Suprapubic skin (tissue), 4 donors: Measurements from ENCODE around the gene ADCK2. TPM values are rescaled to one million over a fixed set of nuclear protein-coding genes. Genes with fewer than 3 reads are reported as not detected.

Experiments
- DNase-seq, 2 donors: peaks; one replicate each; pipeline ENCODE4 v3.0.0-alpha.2; 2019; ENCODE audit warnings: low spot score in 2 of 2
- H3K27ac ChIP-seq: fragments of 200-600 bp; sonication (generic); one replicate; pipeline ENCODE4 v1.5.1; 2019
- H3K27me3 ChIP-seq: fragments of 200-600 bp; sonication (generic); one replicate; pipeline ENCODE4 v1.5.1; 2019
- H3K36me3 ChIP-seq: fragments of 200-600 bp; sonication (generic); one replicate; pipeline ENCODE4 v1.5.1; 2019
- H3K4me1 ChIP-seq: fragments of 200-600 bp; sonication (generic); one replicate; pipeline ENCODE4 v1.5.1; 2019
- H3K4me3 ChIP-seq: fragments of 200-600 bp; sonication (generic); one replicate; pipeline ENCODE4 v1.5.1; 2019; ENCODE audit warnings: mild to moderate bottlenecking
- H3K9me3 ChIP-seq: fragments of 200-600 bp; sonication (generic); one replicate; pipeline ENCODE4 v1.5.1; 2019
- CTCF ChIP-seq, 2 donors: fragments of 200-600 bp in 1 of 2; fragments of 450-650 bp in 1 of 2; sonication (generic) in 1 of 2; IDR thresholded peaks; one replicate each; pipeline ENCODE4 v1.5.1; 2016 to 2019; ENCODE audit warnings: antibody characterized with exemption in 2 of 2, mild to moderate bottlenecking in 1 of 2, moderate library complexity in 1 of 2
- EP300 ChIP-seq: sonication (generic); formaldehyde crosslinking; IDR thresholded peaks from one replicate; pipeline ENCODE4 v1.6.1; 2017; ENCODE audit warnings: antibody characterized with exemption
- POLR2A ChIP-seq, 2 donors: fragments of 450-650 bp; IDR thresholded peaks; one replicate each; pipeline ENCODE4 v1.6.1; 2017; ENCODE audit warnings: antibody characterized with exemption in 2 of 2, mild to moderate bottlenecking in 2 of 2, moderate library complexity in 2 of 2
- POLR2AphosphoS5 ChIP-seq, 3 donors: sonication (generic); formaldehyde crosslinking; IDR thresholded peaks; one replicate each; pipeline ENCODE4 v1.6.1; 2017; ENCODE audit warnings: antibody characterized with exemption in 3 of 3
- WGBS: methylation state at CpG from one replicate; pipeline ENCODE4 v1.1.5; 2018; 5-methylcytosine and 5-hydroxymethylcytosine counted together
- total RNA-seq, 4 donors: library from RNA; depleted of rRNA; stranded (reverse); fragments of >200 nt; gene quantifications; one replicate each; pipeline ENCODE4 v1.1.0, GENCODE V29; 2016

The ADCK2 gene
- total RNA-seq, 4 donors from 2014 or later = 41.2 to 65.9 (median 53.3) TPM

DNA sequence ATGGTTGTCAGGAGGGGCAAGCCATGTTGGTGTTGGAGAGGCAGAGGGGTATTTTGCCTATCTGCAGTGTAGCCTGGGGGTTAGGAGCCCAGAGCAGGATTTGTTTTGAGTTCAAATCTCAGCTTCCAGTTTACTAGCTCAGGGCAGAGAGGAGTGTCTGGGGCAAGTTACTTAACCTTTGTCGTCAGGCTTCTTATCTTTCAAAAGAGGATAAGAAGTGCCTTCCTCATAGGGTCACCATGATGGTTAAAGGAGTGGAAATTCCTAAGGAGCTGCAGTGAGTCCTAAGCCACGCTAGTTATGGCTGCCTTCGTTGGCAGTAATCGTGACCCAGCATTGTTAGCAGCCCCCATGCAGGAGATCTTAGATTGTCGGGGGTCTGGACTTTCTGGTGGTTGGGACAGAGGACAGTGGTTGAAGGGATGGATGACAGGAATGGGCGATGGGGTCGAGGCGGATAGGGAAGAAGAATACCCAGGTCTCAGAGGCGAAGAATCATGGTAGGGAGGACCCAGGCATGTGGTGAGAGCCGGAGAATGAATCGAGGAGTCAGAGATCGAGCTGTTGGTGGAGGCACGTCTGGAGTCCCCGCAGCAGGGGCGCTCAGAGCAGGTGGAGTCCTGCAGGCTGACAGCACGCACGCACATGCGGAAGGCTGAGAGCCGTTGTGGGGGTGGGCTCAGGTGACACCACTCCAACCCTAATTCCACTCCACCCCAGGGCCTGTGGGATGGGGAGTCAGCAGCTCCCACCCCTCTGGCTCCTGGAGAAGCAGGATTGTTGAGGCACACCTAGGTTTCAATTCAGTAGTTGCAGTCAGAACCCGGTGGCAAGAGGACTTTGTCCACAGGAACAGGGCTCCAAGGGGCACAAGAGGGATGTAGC is 11.6 kb downstream of the ADCK2 start:
- no peak for DNase-seq
- Histone ChIP-seq H3K4me1 (no peaks in the 10 kb centered on the region), H3K36me3 (peaks cover 87% of the 10 kb centered on the region)

GRCh38 chr7:140685407-140686087 is 12.8 kb downstream of the ADCK2 start:
- H3K36me3 ChIP-seq = peaks cover 87% of the 10 kb centered on the region
- TF ChIP-seq POLR2A (IDR thresholded peaks at IDR 0.05) (no peak), POLR2AphosphoS5 (IDR thresholded peaks at IDR 0.05) (no peak), CTCF (IDR thresholded peaks at IDR 0.05) (no peak), EP300 (no peak)
- H3K9me3 ChIP-seq = no peaks in the 10 kb centered on the region
- no peak for DNase-seq
- H3K4me1 ChIP-seq = no peaks in the 10 kb centered on the region
- WGBS = 87% methylated on average over 10 of the region's 10 CpGs
- no peak overlapping the region for H3K4me3 ChIP-seq
- no peak overlapping the region for H3K27ac ChIP-seq
- no peaks in the 10 kb centered on the region for H3K27me3 ChIP-seq

More for the DNA sequence above, 11.6 kb downstream of the ADCK2 start:
- H3K4me3 ChIP-seq = no peak overlapping the region
- H3K27ac ChIP-seq = no peak overlapping the region
- no peak for TF ChIP-seq POLR2AphosphoS5 (IDR thresholded peaks at IDR 0.05)
- TF ChIP-seq POLR2A (IDR thresholded peaks at IDR 0.05) = no peak
- no peak for TF ChIP-seq EP300
- no peak for TF ChIP-seq CTCF (IDR thresholded peaks at IDR 0.05)
- no peaks in the 10 kb centered on the region for H3K27me3 ChIP-seq
- WGBS = 91% methylated on average over 20 of the region's 20 CpGs
- no peaks in the 10 kb centered on the region for H3K9me3 ChIP-seq

GRCh38 chr7:140686921-140687320 is 14.2 kb downstream of the ADCK2 start:
- 98% methylated on average over 11 of the region's 11 CpGs for WGBS
- H3K9me3 ChIP-seq = no peaks in the 10 kb centered on the region
- no peaks in the 10 kb centered on the region for H3K27me3 ChIP-seq
- TF ChIP-seq CTCF (IDR thresholded peaks at IDR 0.05) = no peak
- TF ChIP-seq POLR2AphosphoS5 (IDR thresholded peaks at IDR 0.05) = no peak
- peak in 1 of 2 donors; percentile 60 for DNase-seq
- H3K4me1 ChIP-seq = no peaks in the 10 kb centered on the region
- H3K27ac ChIP-seq = no peak overlapping the region
- H3K36me3 ChIP-seq = peaks cover 87% of the 10 kb centered on the region
- no peak overlapping the region for H3K4me3 ChIP-seq

GRCh38 chr7:140688341-140688740 is 15.6 kb downstream of the ADCK2 start:
- H3K9me3 ChIP-seq = no peaks in the 10 kb centered on the region
- H3K27me3 ChIP-seq = no peaks in the 10 kb centered on the region
- H3K27ac ChIP-seq = no peak overlapping the region
- TF ChIP-seq CTCF (IDR thresholded peaks at IDR 0.05) (no peak), POLR2AphosphoS5 (IDR thresholded peaks at IDR 0.05) (no peak), EP300 (no peak), POLR2A (IDR thresholded peaks at IDR 0.05) (no peak)
- WGBS = 93% methylated on average over 6 of the region's 6 CpGs
- peaks cover 86% of the 10 kb centered on the region for H3K36me3 ChIP-seq
- no peak for DNase-seq
- no peak overlapping the region for H3K4me3 ChIP-seq
- H3K4me1 ChIP-seq = no peaks in the 10 kb centered on the region
